Trophoblast cell (in vitro differentiated cells and primary cell): ENCODE data around the gene RBPJ.

Experiments used
- DNase-seq, 2 donors: peaks; one replicate each; pipeline ENCODE4 v3.0.0-alpha.2; 2016
- H2AFZ ChIP-seq: 2 replicates; pipeline ENCODE4 v1.6.1; 2013; ENCODE audit warnings: low read length, moderate library complexity, mild to moderate bottlenecking; ENCODE audit not compliant: insufficient read depth, poor library complexity
- H2AK5ac ChIP-seq: 2 replicates; pipeline ENCODE4 v1.6.1; 2013; ENCODE audit warnings: mild to moderate bottlenecking, low read length
- H2BK120ac ChIP-seq: 2 replicates; pipeline ENCODE4 v1.6.1; 2013; ENCODE audit warnings: low read length, mild to moderate bottlenecking, moderate library complexity; ENCODE audit not compliant: insufficient read depth, poor library complexity
- H2BK12ac ChIP-seq: 2 replicates; pipeline ENCODE4 v1.6.1; 2013; ENCODE audit warnings: mild to moderate bottlenecking, low read length, moderate library complexity
- H2BK5ac ChIP-seq: 2 replicates; pipeline ENCODE4 v1.6.1; 2013; ENCODE audit warnings: low read length, low read depth, moderate library complexity, mild to moderate bottlenecking; ENCODE audit not compliant: poor library complexity
- H3K14ac ChIP-seq: 2 replicates; pipeline ENCODE4 v1.6.1; 2013; ENCODE audit warnings: mild to moderate bottlenecking, low read length
- H3K18ac ChIP-seq: 2 replicates; pipeline ENCODE4 v1.6.1; 2013; ENCODE audit warnings: mild to moderate bottlenecking, low read length
- H3K23ac ChIP-seq: 2 replicates; pipeline ENCODE4 v1.6.1; 2013; ENCODE audit warnings: low read length
- H3K27ac ChIP-seq: 2 replicates; pipeline ENCODE4 v1.5.1; 2013; ENCODE audit warnings: low read depth, mild to moderate bottlenecking, inconsistent platforms, low read length, moderate library complexity
- H3K27me3 ChIP-seq: 2 replicates; pipeline ENCODE4 v1.6.1; 2013; ENCODE audit warnings: inconsistent platforms, mild to moderate bottlenecking, low read length, moderate library complexity; ENCODE audit not compliant: insufficient read depth
- H3K36me3 ChIP-seq, 2 experiments: 1 replicate in 1 of 2; 2 replicates in 1 of 2; pipeline ENCODE4 v1.6.1; 2013; ENCODE audit warnings: low read length in 2 of 2, mild to moderate bottlenecking in 2 of 2, moderate library complexity in 1 of 2; ENCODE audit not compliant: insufficient read depth in 2 of 2, control insufficient read depth in 1 of 2
- H3K4ac ChIP-seq: 2 replicates; pipeline ENCODE4 v1.6.1; 2013; ENCODE audit warnings: low read depth, mild to moderate bottlenecking, low read length, moderate library complexity
- H3K4me1 ChIP-seq, 2 experiments: 1 replicate in 1 of 2; 2 replicates in 1 of 2; pipeline ENCODE4 v1.6.1; 2013; ENCODE audit warnings: low read length in 2 of 2, mild to moderate bottlenecking in 2 of 2, moderate library complexity in 1 of 2; ENCODE audit not compliant: insufficient read depth in 2 of 2, control insufficient read depth in 1 of 2
- H3K4me2 ChIP-seq: 2 replicates; pipeline ENCODE4 v1.6.1; 2013; ENCODE audit warnings: inconsistent platforms, mild to moderate bottlenecking, low read length, moderate library complexity
- H3K4me3 ChIP-seq: 2 replicates; pipeline ENCODE4 v1.5.1; 2013; ENCODE audit warnings: mild to moderate bottlenecking, low read depth, low read length, inconsistent platforms
- H3K79me1 ChIP-seq: one replicate; pipeline ENCODE4 v1.6.1; 2013; ENCODE audit warnings: low read length
- H3K79me2 ChIP-seq: 2 replicates; pipeline ENCODE4 v1.6.1; 2013; ENCODE audit warnings: low read length, mild to moderate bottlenecking; ENCODE audit not compliant: control insufficient read depth, insufficient read depth, poor library complexity
- H3K9ac ChIP-seq: 2 replicates; pipeline ENCODE4 v1.6.1; 2013; ENCODE audit warnings: mild to moderate bottlenecking, low read length
- H3K9me3 ChIP-seq: 2 replicates; pipeline ENCODE4 v1.6.1; 2013; ENCODE audit warnings: low read depth, mild to moderate bottlenecking, control low read depth, inconsistent platforms, low read length; ENCODE audit not compliant: insufficient read depth
- H4K12ac ChIP-seq: 2 replicates; pipeline ENCODE4 v1.6.1; 2013; ENCODE audit warnings: low read depth, mild to moderate bottlenecking, low read length, moderate library complexity
- H4K8ac ChIP-seq: 2 replicates; pipeline ENCODE4 v1.6.1; 2013; ENCODE audit warnings: low read depth, mild to moderate bottlenecking, low read length, moderate library complexity
- H4K91ac ChIP-seq: one replicate; pipeline ENCODE4 v1.6.1; 2013; ENCODE audit warnings: low read depth, mild to moderate bottlenecking, low read length, moderate library complexity
- WGBS: extraction: QIAGEN DNeasy Blood & Tissue Kit; methylation state at CpG from one replicate; pipeline ENCODE4 v1.1.7; 2013; ENCODE audit warnings: missing lambda C conversion rate; ENCODE audit not compliant: insufficient read length, insufficient coverage; ENCODE audit errors: extremely low coverage; 5-methylcytosine and 5-hydroxymethylcytosine counted together

Gene RBPJ

GRCh38 chr4:26302031-26302899, 18.5 kb upstream of the RBPJ start:
- no peak overlapping the region for H2BK120ac ChIP-seq
- DNase-seq: peak in 1 of 2 donors; percentile 22
- no peak overlapping the region for H4K91ac ChIP-seq
- H3K79me2 ChIP-seq: no peaks in the 10 kb centered on the region
- WGBS: no CpG with 5 or more reads among the region's 5 CpGs
- H3K4me2 ChIP-seq: no peak overlapping the region
- no peaks in the 10 kb centered on the region for H3K36me3 ChIP-seq
- H3K79me1 ChIP-seq: no peaks in the 10 kb centered on the region
- H4K12ac ChIP-seq: no peak overlapping the region
- H2AK5ac ChIP-seq: no peak overlapping the region
- H3K27ac ChIP-seq: no peak overlapping the region
- H3K9me3 ChIP-seq: no peaks in the 10 kb centered on the region
- no peak overlapping the region for H2BK5ac ChIP-seq
- H4K8ac ChIP-seq: no peak overlapping the region
- no peak overlapping the region for H3K18ac ChIP-seq
- no peaks in the 10 kb centered on the region for H3K27me3 ChIP-seq
- no peak overlapping the region for H2AFZ ChIP-seq
- no peak overlapping the region for H3K4ac ChIP-seq
- H3K14ac ChIP-seq: no peak overlapping the region
- H3K23ac ChIP-seq: no peak overlapping the region
- no peak overlapping the region for H3K9ac ChIP-seq
- H2BK12ac ChIP-seq: no peak overlapping the region
- H3K4me3 ChIP-seq: no peak overlapping the region
- no peaks in the 10 kb centered on the region for H3K4me1 ChIP-seq

- Histone ChIP-seq H3K9me3 (no peaks in the 10 kb centered on the region), H2BK12ac (no peak overlapping the region), H3K23ac (no peak overlapping the region), H2AK5ac (no peak overlapping the region), H2AFZ (no peak overlapping the region), H3K4me3 (no peak overlapping the region), H3K14ac (no peak overlapping the region), H3K27me3 (no peaks in the 10 kb centered on the region), H3K18ac (no peak overlapping the region), H3K9ac (no peak overlapping the region), H4K8ac (no peak overlapping the region), H3K79me2 (no peaks in the 10 kb centered on the region), H3K4me2 (no peak overlapping the region), H4K12ac (no peak overlapping the region), H3K4me1 (no peaks in the 10 kb centered on the region), H3K27ac (no peak overlapping the region), H3K4ac (no peak overlapping the region), H4K91ac (no peak overlapping the region), H3K79me1 (no peaks in the 10 kb centered on the region), H3K36me3 (no peaks in the 10 kb centered on the region), H2BK120ac (no peak overlapping the region), H2BK5ac (no peak overlapping the region)
- no CpG with 5 or more reads among the region's 4 CpGs for WGBS
- no peak for DNase-seq
Observed at GRCh38 chr4:26303008-26303407, 17.8 kb upstream of the RBPJ start.

- H2BK5ac ChIP-seq: no peak overlapping the region
Observed at GRCh38 chr4:26307037-26307800, 13.6 kb upstream of the RBPJ start.

GRCh38 chr4:26308568-26308967, 12.2 kb upstream of the RBPJ start:
- H4K91ac ChIP-seq: no peak overlapping the region

More at GRCh38 chr4:26307037-26307800, 13.6 kb upstream of the RBPJ start:
- no peak overlapping the region for H4K8ac ChIP-seq
- no peaks in the 10 kb centered on the region for H3K79me1 ChIP-seq
- H2AFZ ChIP-seq: no peak overlapping the region
- no peak overlapping the region for H4K12ac ChIP-seq
- H3K4me1 ChIP-seq: no peaks in the 10 kb centered on the region
- H3K79me2 ChIP-seq: no peaks in the 10 kb centered on the region
- no CpG with 5 or more reads among the region's 6 CpGs for WGBS
- H3K18ac ChIP-seq: no peak overlapping the region
- no peak overlapping the region for H3K23ac ChIP-seq
- H3K27ac ChIP-seq: no peak overlapping the region
- H3K4ac ChIP-seq: no peak overlapping the region
- no peak overlapping the region for H3K4me3 ChIP-seq
- H3K9me3 ChIP-seq: no peaks in the 10 kb centered on the region
- no peak overlapping the region for H4K91ac ChIP-seq
- H2BK120ac ChIP-seq: no peak overlapping the region
- H3K4me2 ChIP-seq: no peak overlapping the region
- no peaks in the 10 kb centered on the region for H3K36me3 ChIP-seq
- H2AK5ac ChIP-seq: no peak overlapping the region
- H2BK12ac ChIP-seq: no peak overlapping the region
- no peak overlapping the region for H3K9ac ChIP-seq
- DNase-seq: no peak
- no peaks in the 10 kb centered on the region for H3K27me3 ChIP-seq
- H3K14ac ChIP-seq: no peak overlapping the region

More at GRCh38 chr4:26308568-26308967, 12.2 kb upstream of the RBPJ start:
- no peak overlapping the region for H4K8ac ChIP-seq
- no peak overlapping the region for H3K14ac ChIP-seq
- no peak overlapping the region for H3K27ac ChIP-seq
- no peak overlapping the region for H3K9ac ChIP-seq
- no peak overlapping the region for H3K4me3 ChIP-seq
- H4K12ac ChIP-seq: no peak overlapping the region
- no peaks in the 10 kb centered on the region for H3K79me2 ChIP-seq
- no peaks in the 10 kb centered on the region for H3K36me3 ChIP-seq
- no peaks in the 10 kb centered on the region for H3K9me3 ChIP-seq
- H3K4me1 ChIP-seq: no peaks in the 10 kb centered on the region
- H3K4me2 ChIP-seq: no peak overlapping the region
- no peak overlapping the region for H3K4ac ChIP-seq
- no peak overlapping the region for H2AFZ ChIP-seq
- H3K79me1 ChIP-seq: no peaks in the 10 kb centered on the region
- H3K23ac ChIP-seq: no peak overlapping the region
- DNase-seq: no peak
- H3K27me3 ChIP-seq: no peaks in the 10 kb centered on the region
- no peak overlapping the region for H2BK12ac ChIP-seq
- no peak overlapping the region for H3K18ac ChIP-seq
- H2AK5ac ChIP-seq: no peak overlapping the region
- H2BK120ac ChIP-seq: no peak overlapping the region
- H2BK5ac ChIP-seq: no peak overlapping the region
